Ectodermal cell (in vitro differentiated cells): ENCODE measurements around the gene WWC2.

Experiments used
- H3K27ac ChIP-seq: 2 replicates; pipeline ENCODE4 v1.7.0; 2013; ENCODE audit warnings: mild to moderate bottlenecking, low read depth, low read length; ENCODE audit not compliant: insufficient read depth, poor library complexity, severe bottlenecking
- H3K27me3 ChIP-seq: 2 replicates; pipeline ENCODE4 v1.7.0; 2013; ENCODE audit warnings: mild to moderate bottlenecking, low read length; ENCODE audit not compliant: insufficient read depth, control insufficient read depth, poor library complexity, severe bottlenecking
- H3K36me3 ChIP-seq: one replicate; pipeline ENCODE4 v1.7.0; 2013; ENCODE audit warnings: low read length; ENCODE audit not compliant: control insufficient read depth, insufficient read depth
- H3K4me1 ChIP-seq: one replicate; pipeline ENCODE4 v1.7.0; 2013; ENCODE audit warnings: low read length; ENCODE audit not compliant: control insufficient read depth, insufficient read depth
- H3K4me3 ChIP-seq: 2 replicates; pipeline ENCODE4 v1.7.0; 2013; ENCODE audit warnings: low read depth, low read length, control low read depth; ENCODE audit not compliant: insufficient read depth
- H3K9me3 ChIP-seq: 2 replicates; pipeline ENCODE4 v1.7.0; 2013; ENCODE audit warnings: mild to moderate bottlenecking, low read length, moderate library complexity; ENCODE audit not compliant: control insufficient read depth
- WGBS, 2 experiments: methylation state at CpG; one replicate each; pipeline ENCODE4 v1.1.7; 2013; ENCODE audit warnings: missing lambda C conversion rate in 2 of 2; 5-methylcytosine and 5-hydroxymethylcytosine counted together

WWC2 gene

GRCh38 chr4:183262776-183263100, 163.7 kb downstream of the WWC2 start:
- Histone ChIP-seq H3K4me3 (no peak overlapping the region), H3K27me3 (no peaks in the 10 kb centered on the region), H3K4me1 (no peaks in the 10 kb centered on the region), H3K36me3 (peaks cover 11% of the 10 kb centered on the region), H3K27ac (no peak overlapping the region), H3K9me3 (no peaks in the 10 kb centered on the region)
- WGBS, 2 experiments = 85 to 91% methylated on average over 6 of the region's 6 CpGs

DNA sequence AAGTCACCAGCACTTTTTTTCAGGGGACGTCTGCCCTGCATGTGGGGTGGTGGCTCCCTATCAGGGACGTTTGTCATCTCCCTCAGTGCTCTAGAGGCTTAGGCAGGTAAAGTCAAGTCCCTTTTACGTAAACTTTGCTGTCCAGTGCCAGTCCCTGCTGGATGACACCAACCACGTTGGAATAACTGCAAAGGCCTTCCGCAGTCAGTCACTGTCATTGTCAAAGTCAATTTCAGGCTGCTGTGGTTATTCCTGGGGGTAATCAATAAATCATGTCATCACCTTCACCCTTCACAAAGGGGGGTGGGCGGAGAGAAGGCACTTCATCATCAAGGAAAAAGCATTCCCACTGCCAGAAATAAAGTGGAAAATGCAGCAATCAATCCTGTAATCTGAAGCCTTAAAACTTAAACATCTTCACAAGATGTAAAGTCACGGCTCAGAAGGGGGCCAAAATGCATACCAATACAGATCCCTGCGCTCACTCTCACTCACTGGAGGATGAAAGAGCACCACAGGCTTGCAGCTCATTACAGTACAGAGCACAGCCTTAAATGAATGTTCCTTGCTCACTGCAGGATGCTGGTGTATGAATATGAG, 164.8 kb downstream of the WWC2 start:
- H3K9me3 ChIP-seq = no peaks in the 10 kb centered on the region
- no peak overlapping the region for H3K4me3 ChIP-seq
- peaks cover 11% of the 10 kb centered on the region for H3K36me3 ChIP-seq
- WGBS, 2 experiments = 66 to 72% methylated on average over 8 of the region's 8 CpGs
- no peaks in the 10 kb centered on the region for H3K4me1 ChIP-seq
- H3K27me3 ChIP-seq = no peaks in the 10 kb centered on the region
- no peak overlapping the region for H3K27ac ChIP-seq

DNA sequence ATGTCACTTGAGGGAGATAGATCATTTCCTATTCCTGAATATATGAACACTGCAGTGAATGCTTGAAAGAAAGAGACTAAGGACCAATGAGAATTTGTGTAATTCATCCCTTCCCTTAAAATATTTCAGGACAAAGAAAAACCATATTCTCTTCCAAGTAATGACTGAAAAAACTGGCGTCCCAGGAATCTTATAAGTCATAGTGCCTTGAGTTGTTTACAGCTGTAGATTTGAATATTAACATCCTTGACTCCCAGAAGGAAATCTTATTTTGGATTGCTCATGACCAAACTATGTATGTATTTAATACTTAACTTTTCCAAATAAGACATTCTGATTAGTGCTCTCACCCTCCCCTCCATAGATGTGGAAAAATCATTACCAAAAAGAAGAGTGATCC, 165.6 kb downstream of the WWC2 start:
- peaks cover 11% of the 10 kb centered on the region for H3K36me3 ChIP-seq
- H3K4me1 ChIP-seq = no peaks in the 10 kb centered on the region
- H3K27ac ChIP-seq = no peak overlapping the region
- no peak overlapping the region for H3K4me3 ChIP-seq
- 90% methylated on average over 1 of the region's 1 CpG; no CpG with 5 or more reads in 1 of the 2 experiments for WGBS, 2 experiments
- no peaks in the 10 kb centered on the region for H3K27me3 ChIP-seq
- H3K9me3 ChIP-seq = no peaks in the 10 kb centered on the region

DNA sequence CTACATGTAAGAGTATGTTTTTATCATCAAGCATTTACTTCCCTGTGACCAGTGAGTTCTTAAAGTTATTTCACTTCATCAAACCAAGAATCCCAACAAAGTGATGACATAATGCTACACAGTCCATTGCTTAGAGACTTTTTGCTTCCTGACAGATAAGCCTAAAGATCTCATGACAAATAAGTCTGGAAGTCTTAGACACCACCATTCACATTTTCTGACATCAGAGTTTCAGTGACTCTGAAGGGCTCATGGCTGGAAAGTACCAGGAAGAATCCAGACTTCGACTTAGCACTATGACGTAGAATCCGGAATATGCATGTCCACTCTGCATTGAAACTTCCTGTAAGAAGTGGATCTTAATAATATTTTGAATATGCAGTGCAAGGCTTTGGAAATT, 167.3 kb downstream of the WWC2 start:
- peaks cover 3% of the 10 kb centered on the region for H3K36me3 ChIP-seq
- H3K27ac ChIP-seq = no peak overlapping the region
- H3K27me3 ChIP-seq = no peaks in the 10 kb centered on the region
- H3K9me3 ChIP-seq = no peaks in the 10 kb centered on the region
- H3K4me1 ChIP-seq = no peaks in the 10 kb centered on the region
- 94 to 98% methylated on average over 3 of the region's 3 CpGs for WGBS, 2 experiments
- no peak overlapping the region for H3K4me3 ChIP-seq

GRCh38 chr4:183268556-183268955, 169.5 kb downstream of the WWC2 start:
- no peak overlapping the region for H3K27ac ChIP-seq
- H3K36me3 ChIP-seq = peaks cover 3% of the 10 kb centered on the region
- 95 to 99% methylated on average over 9 of the region's 9 CpGs for WGBS, 2 experiments

GRCh38 chr4:183272384-183272783, 173.3 kb downstream of the WWC2 start:
- Histone ChIP-seq H3K4me3 (no peak overlapping the region), H3K4me1 (no peaks in the 10 kb centered on the region), H3K9me3 (peaks cover 4% of the 10 kb centered on the region), H3K36me3 (peaks cover 24% of the 10 kb centered on the region), H3K27me3 (no peaks in the 10 kb centered on the region), H3K27ac (no peak overlapping the region)
- 78 to 82% methylated on average over 3 of the region's 3 CpGs for WGBS, 2 experiments

More at GRCh38 chr4:183268556-183268955, 169.5 kb downstream of the WWC2 start:
- Histone ChIP-seq H3K9me3 (no peaks in the 10 kb centered on the region), H3K4me3 (no peak overlapping the region), H3K4me1 (no peaks in the 10 kb centered on the region), H3K27me3 (no peaks in the 10 kb centered on the region)

GRCh38 chr4:183276106-183276505, 177.0 kb downstream of the WWC2 start:
- H3K4me3 ChIP-seq = no peak overlapping the region

GRCh38 chr4:183284258-183284785, 185.3 kb downstream of the WWC2 start:
- H3K9me3 ChIP-seq = no peaks in the 10 kb centered on the region
- H3K27ac ChIP-seq = no peak overlapping the region
- H3K27me3 ChIP-seq = no peaks in the 10 kb centered on the region
- H3K36me3 ChIP-seq = peaks cover 23% of the 10 kb centered on the region
- WGBS, 2 experiments = 94 to 95% methylated on average over 12 of the region's 12 CpGs
- H3K4me3 ChIP-seq = no peak overlapping the region
- no peaks in the 10 kb centered on the region for H3K4me1 ChIP-seq

More at GRCh38 chr4:183276106-183276505, 177.0 kb downstream of the WWC2 start:
- peaks cover 4% of the 10 kb centered on the region for H3K9me3 ChIP-seq
- H3K27me3 ChIP-seq = no peaks in the 10 kb centered on the region
- WGBS, 2 experiments = 20 to 60% methylated on average over 1 of the region's 1 CpG
- H3K27ac ChIP-seq = no peak overlapping the region
- H3K4me1 ChIP-seq = no peaks in the 10 kb centered on the region
- peaks cover 22% of the 10 kb centered on the region for H3K36me3 ChIP-seq

DNA sequence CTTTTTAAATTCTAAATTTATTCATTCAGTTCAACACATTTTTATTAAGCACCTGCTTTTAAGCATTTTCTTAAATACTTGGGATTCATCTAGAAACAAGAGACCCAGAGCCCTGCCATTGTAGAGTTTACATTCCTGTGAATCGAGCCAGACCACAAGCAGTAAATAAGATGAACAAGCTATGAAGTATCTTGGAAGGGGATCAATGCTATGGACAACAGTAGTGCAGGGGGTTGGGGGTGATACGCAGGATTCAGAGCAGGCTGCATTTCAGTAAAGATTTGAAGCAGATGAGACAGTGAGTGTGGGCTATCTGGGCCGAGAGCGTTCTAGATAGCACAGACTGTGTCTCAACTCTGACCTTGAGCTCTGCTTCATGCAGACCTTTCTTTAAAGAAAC, 185.9 kb downstream of the WWC2 start:
- Histone ChIP-seq H3K9me3 (no peaks in the 10 kb centered on the region), H3K27ac (no peak overlapping the region), H3K4me3 (no peak overlapping the region), H3K27me3 (no peaks in the 10 kb centered on the region), H3K4me1 (no peaks in the 10 kb centered on the region), H3K36me3 (peaks cover 28% of the 10 kb centered on the region)
- WGBS, 2 experiments = 96 to 99% methylated on average over 4 of the region's 4 CpGs

DNA sequence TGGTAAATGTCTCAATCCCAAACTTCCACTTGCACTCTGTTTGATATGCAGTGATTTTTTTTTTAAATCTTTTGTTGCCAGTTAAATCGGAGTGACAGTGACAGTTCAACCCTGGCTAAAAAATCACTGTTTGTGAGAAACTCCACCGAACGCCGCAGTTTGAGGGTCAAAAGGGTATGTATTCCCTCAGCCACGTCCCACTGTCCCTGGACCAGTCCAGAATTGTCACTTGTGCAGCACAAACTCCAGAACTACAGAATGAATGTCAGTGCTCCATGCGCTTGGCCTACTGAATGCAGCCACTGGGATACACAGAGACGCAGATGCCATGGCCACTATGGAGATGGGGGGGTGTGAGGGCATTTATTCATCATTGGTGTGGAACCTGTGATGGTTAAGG, 186.8 kb downstream of the WWC2 start:
- no peaks in the 10 kb centered on the region for H3K4me1 ChIP-seq
- H3K36me3 ChIP-seq = peaks cover 28% of the 10 kb centered on the region
- no peak overlapping the region for H3K4me3 ChIP-seq
- 96% methylated on average over 7 of the region's 7 CpGs for WGBS, 2 experiments
- no peak overlapping the region for H3K27ac ChIP-seq
- no peaks in the 10 kb centered on the region for H3K9me3 ChIP-seq
- H3K27me3 ChIP-seq = no peaks in the 10 kb centered on the region
